ENCODE data around the gene DYSF. TPM values are rescaled to one million over a fixed set of nuclear protein-coding genes. Genes with fewer than 3 reads are reported as not detected.

The DYSF gene
- total RNA-seq, 4 donors from 2014 or later: 10.3 to 14.9 (median 14.4) TPM

DNA sequence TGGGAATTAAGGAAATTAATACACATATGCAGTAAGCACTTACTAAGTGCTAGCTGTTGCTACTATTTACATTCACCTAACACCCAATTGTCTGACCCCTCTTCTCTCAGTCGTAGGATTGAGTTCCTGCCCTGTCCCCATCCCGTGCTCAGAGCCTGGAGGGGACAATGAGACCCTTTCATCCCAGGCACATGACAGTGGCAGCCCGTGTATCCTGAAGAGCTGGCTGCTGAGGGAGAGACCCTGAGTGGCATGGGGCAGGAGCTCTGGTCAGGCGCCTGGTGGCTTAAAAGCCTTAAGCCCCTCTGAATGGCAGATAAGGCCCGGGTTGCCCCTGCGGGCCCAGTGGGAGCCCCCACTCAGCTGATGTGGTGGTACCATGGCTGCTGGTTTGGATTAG lies 99.0 kb downstream of the DYSF start:
- intact Hi-C loops (cut with DNase I): loop anchor here (5.0 to 10.0 kb wide), 3 partner anchors 245 to 1192 kb away; no protein-coding TSS in a partner anchor
- Histone ChIP-seq H3K4me3 (replicated peaks in 1 of 3) (no peak overlapping the region), H3K27ac (no peak overlapping the region), H3K4me1 (peaks cover 0 to 6% of the 10 kb centered on the region in 2 donors), H3K27me3 (no peaks in the 10 kb centered on the region), H3K36me3 (no peaks in the 10 kb centered on the region), H3K9me3 (no peaks in the 10 kb centered on the region)
- 92% methylated on average over 6 of the region's 6 CpGs for WGBS, 2 donors
- DNase-seq: no peak
- TF ChIP-seq, protein P1, sequence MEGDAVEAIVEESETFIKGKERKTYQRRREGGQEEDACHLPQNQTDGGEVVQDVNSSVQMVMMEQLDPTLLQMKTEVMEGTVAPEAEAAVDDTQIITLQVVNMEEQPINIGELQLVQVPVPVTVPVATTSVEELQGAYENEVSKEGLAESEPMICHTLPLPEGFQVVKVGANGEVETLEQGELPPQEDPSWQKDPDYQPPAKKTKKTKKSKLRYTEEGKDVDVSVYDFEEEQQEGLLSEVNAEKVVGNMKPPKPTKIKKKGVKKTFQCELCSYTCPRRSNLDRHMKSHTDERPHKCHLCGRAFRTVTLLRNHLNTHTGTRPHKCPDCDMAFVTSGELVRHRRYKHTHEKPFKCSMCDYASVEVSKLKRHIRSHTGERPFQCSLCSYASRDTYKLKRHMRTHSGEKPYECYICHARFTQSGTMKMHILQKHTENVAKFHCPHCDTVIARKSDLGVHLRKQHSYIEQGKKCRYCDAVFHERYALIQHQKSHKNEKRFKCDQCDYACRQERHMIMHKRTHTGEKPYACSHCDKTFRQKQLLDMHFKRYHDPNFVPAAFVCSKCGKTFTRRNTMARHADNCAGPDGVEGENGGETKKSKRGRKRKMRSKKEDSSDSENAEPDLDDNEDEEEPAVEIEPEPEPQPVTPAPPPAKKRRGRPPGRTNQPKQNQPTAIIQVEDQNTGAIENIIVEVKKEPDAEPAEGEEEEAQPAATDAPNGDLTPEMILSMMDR (IDR thresholded peaks at IDR 0.05): no peak
- no peak for TF ChIP-seq POLR2A (IDR thresholded peaks at IDR 0.05)

- no peak overlapping the region for H3K4me3 ChIP-seq (replicated peaks in 1 of 3)
- no peak overlapping the region for H3K27ac ChIP-seq
- WGBS, 2 donors: 89 to 95% methylated on average over 10 to 15 of the region's 15 CpGs
- TF ChIP-seq, protein P1 (IDR thresholded peaks at IDR 0.05): no peak
- no peak for TF ChIP-seq POLR2A (IDR thresholded peaks at IDR 0.05)
- intact Hi-C loops (cut with DNase I): loop anchor here (5.0 to 10.0 kb wide), 3 partner anchors 244 to 1192 kb away; no protein-coding TSS in a partner anchor
- DNase-seq: no peak
- H3K36me3 ChIP-seq: no peaks in the 10 kb centered on the region
- H3K4me1 ChIP-seq: peaks cover 0 to 12% of the 10 kb centered on the region in 2 donors
- H3K9me3 ChIP-seq: no peaks in the 10 kb centered on the region
- no peaks in the 10 kb centered on the region for H3K27me3 ChIP-seq
Observed at GRCh38 chr2:71552861-71553301, 99.5 kb downstream of the DYSF start.

- 97 to 98% methylated on average over 8 to 9 of the region's 9 CpGs for WGBS, 2 donors
- intact Hi-C loops (cut with DNase I): loop anchor here (5.0 to 10.0 kb wide), 3 partner anchors 243 to 1191 kb away; no protein-coding TSS in a partner anchor
- H3K4me3 ChIP-seq (replicated peaks in 1 of 3): no peak overlapping the region
- H3K4me1 ChIP-seq: peaks cover 4 to 24% of the 10 kb centered on the region in 2 donors
- TF ChIP-seq POLR2A (IDR thresholded peaks at IDR 0.05): no peak
- TF ChIP-seq, protein P1 (IDR thresholded peaks at IDR 0.05): no peak
- no peaks in the 10 kb centered on the region for H3K36me3 ChIP-seq
- no peak overlapping the region for H3K27ac ChIP-seq
- no peaks in the 10 kb centered on the region for H3K27me3 ChIP-seq
- DNase-seq: no peak
- no peaks in the 10 kb centered on the region for H3K9me3 ChIP-seq
Observed at GRCh38 chr2:71554028-71554705, 100.8 kb downstream of the DYSF start.

GRCh38 chr2:71554706-71555056 lies 101.3 kb downstream of the DYSF start:
- intact Hi-C loops (cut with DNase I): loop anchor here (5.0 to 10.0 kb wide), 3 partner anchors 243 to 1190 kb away; no protein-coding TSS in a partner anchor
- H3K36me3 ChIP-seq: no peaks in the 10 kb centered on the region
- no peak overlapping the region for H3K27ac ChIP-seq
- H3K9me3 ChIP-seq: no peaks in the 10 kb centered on the region
- DNase-seq: no peak
- H3K27me3 ChIP-seq: no peaks in the 10 kb centered on the region
- WGBS, 2 donors: 96 to 98% methylated on average over 2 of the region's 2 CpGs
- H3K4me1 ChIP-seq: peaks cover 4 to 30% of the 10 kb centered on the region in 2 donors
- H3K4me3 ChIP-seq (replicated peaks in 1 of 3): no peak overlapping the region
- TF ChIP-seq, protein P1 (IDR thresholded peaks at IDR 0.05): no peak
- TF ChIP-seq POLR2A (IDR thresholded peaks at IDR 0.05): no peak

GRCh38 chr2:71555798-71556454 lies 102.6 kb downstream of the DYSF start:
- peaks cover 7 to 42% of the 10 kb centered on the region in 2 donors for H3K4me1 ChIP-seq
- H3K27me3 ChIP-seq: no peaks in the 10 kb centered on the region
- H3K9me3 ChIP-seq: no peaks in the 10 kb centered on the region
- H3K36me3 ChIP-seq: no peaks in the 10 kb centered on the region
- no peak overlapping the region for H3K4me3 ChIP-seq (replicated peaks in 1 of 3)
- H3K27ac ChIP-seq: no peak overlapping the region
- DNase-seq: peak; percentile 29 to 31
- intact Hi-C loops (cut with DNase I): loop anchor here (10.0 kb wide), 2 partner anchors 579 to 1189 kb away; no protein-coding TSS in a partner anchor
- 94% methylated on average over 14 to 20 of the region's 21 CpGs for WGBS, 2 donors
- TF ChIP-seq, protein P1 (IDR thresholded peaks at IDR 0.05): no peak
- no peak for TF ChIP-seq POLR2A (IDR thresholded peaks at IDR 0.05)
